Activated CD8-positive, alpha-beta memory T cell treated with anti-CD3 and anti-CD28 coated beads, Interleukin-2, amount 50 U/mL, for 24 hours (primary cell): Measurements from ENCODE around the gene OGFOD3.
"Not testable (repeated sequence)": the region's sequence is repeated elsewhere in the genome, so short reads cannot be mapped to it uniquely, and the experiment has no call there.

Experiments
- DNase-seq: peaks from one replicate; pipeline ENCODE4 v3.0.0-alpha.2; 2020; ENCODE audit errors: extremely low read depth

The OGFOD3 gene

GRCh38 chr17:82434216-82434565 is 15.8 kb upstream of the OGFOD3 start:
- DNase-seq, result no peak

GRCh38 chr17:82433560-82434215 is 15.3 kb upstream of the OGFOD3 start:
- DNase-seq, result no peak

GRCh38 chr17:82432017-82432416 is 13.6 kb upstream of the OGFOD3 start:
- no peak for DNase-seq

GRCh38 chr17:82429824-82430223 is 11.4 kb upstream of the OGFOD3 start:
- DNase-seq, result no peak

DNA sequence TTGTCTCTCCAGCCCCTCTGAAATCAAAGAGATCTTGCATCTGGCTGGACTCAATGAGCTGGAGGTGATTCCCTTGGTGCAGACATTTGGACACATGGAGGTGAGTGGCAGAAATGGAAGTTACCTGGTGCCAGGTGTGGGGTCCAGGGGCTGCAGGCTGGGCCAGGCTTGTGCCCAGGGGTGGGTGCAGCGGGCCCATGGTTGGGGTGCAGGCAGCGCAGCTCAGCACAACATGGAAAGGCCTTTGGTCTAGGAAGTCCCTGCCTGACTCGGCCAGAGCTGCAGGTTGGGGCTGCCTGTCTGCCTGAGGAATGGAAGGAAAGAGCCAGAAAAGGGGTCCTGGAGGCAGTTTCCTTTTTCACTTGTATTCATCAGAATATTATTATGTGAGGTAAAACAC is 10.2 kb upstream of the OGFOD3 start:
- no peak for DNase-seq

DNA sequence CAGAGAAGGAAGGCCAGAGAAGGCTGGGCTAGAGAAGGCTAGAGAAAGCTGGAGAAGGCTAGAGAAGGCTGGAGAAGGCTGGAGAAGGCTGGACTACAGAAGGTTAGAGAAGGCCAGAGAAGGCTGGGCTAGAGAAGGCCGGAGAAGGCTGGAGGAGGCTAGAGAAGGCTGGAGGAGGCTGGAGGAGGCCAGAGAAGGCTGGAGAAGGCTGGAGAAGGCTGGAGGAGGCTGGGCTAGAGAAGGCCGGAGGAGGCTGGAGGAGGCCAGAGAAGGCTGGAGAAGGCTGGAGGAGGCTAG is 6.4 kb upstream of the OGFOD3 start:
- no peak for DNase-seq

DNA sequence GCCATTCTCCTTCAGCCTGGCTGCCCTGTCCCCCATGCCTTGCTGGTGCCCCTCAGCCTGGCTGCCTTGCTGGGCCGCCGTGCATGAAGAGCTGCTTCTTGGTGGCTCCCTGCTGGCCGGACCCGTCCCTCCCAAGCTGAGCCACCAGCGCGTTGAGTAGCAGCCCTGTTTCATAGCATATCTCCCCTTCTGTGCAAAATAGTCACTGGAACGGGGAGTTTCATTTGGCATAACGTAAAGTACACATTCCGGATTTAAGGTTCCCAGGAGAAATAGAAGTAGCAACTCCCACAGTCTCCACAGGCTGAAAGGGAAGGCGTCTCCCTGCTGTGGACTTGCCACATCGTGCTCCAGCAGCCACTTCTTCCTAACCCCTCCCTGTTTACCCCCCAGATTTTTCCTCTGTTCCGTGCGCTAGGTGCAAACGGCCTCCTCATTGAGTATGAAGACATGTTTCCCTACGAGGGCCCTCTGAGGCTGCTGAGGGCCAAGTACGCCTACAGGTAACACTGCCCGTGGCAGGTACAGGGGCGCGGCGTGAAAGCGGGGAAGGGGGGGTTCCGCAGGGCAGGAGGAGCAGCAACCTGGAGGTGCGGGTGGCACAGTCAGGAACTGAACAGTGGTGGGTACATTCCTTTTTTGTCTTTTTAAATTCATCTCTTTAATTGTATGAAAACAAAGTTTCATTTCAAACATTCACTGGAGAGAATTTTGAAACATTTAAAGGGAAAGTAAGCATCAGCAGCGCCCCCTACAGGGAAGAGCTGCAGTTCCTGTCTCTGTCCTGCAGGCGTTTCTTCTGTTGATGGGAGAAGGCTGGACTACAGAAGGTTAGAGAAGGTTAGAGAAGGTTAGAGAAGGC is 5.8 kb upstream of the OGFOD3 start:
- peak; percentile 21 for DNase-seq

- no peak for DNase-seq
Observed at GRCh38 chr17:82419540-82419939, 1.2 kb upstream of the OGFOD3 start.

DNA sequence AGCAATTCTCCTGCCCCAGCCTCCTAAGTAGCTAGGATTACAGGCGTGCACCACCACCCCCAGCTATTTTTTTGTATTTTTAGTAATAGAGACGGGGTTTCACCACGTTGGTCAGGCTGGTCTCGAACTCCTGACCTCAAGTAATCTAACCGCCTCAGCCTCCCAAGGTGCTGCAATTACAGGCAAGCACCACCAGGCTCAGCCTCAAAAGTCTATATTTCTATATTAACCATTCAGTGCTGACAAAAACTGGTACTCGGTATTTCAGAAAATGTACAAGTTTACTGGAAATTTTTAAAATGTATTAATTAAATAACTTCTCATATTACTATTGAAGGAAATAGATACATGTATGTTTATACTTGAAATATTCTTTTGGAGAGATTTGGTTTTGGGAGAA is 1.6 kb downstream of the OGFOD3 start:
- DNase-seq, result no peak

- DNase-seq, result no peak
Observed at GRCh38 chr17:82416264-82416663, 2.1 kb downstream of the OGFOD3 start.

- DNase-seq, result no peak
Observed at GRCh38 chr17:82415786-82416185, 2.6 kb downstream of the OGFOD3 start.

DNA sequence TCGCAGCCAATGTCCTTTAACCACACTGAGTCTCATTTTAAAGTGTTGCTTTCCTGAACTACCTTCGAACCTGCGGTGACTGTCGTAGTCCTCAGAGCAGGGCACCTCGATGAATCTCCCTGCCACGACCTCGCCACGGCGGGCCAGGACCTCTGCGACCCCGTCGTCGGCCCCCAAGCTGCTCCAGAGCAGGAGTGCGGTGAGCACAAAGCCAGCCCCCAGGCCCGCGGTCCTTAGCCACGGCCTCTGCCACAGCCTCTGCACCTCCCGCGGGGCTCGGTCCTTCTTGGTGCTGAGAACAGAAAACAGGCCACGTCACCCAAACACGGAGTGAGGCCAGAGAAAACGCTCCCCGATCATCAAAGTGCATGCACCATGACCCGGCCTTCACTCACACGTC is 3.0 kb downstream of the OGFOD3 start:
- DNase-seq, result no peak

- peak; percentile 47 for DNase-seq
Observed at GRCh38 chr17:82414548-82415281, 3.7 kb downstream of the OGFOD3 start.

DNA sequence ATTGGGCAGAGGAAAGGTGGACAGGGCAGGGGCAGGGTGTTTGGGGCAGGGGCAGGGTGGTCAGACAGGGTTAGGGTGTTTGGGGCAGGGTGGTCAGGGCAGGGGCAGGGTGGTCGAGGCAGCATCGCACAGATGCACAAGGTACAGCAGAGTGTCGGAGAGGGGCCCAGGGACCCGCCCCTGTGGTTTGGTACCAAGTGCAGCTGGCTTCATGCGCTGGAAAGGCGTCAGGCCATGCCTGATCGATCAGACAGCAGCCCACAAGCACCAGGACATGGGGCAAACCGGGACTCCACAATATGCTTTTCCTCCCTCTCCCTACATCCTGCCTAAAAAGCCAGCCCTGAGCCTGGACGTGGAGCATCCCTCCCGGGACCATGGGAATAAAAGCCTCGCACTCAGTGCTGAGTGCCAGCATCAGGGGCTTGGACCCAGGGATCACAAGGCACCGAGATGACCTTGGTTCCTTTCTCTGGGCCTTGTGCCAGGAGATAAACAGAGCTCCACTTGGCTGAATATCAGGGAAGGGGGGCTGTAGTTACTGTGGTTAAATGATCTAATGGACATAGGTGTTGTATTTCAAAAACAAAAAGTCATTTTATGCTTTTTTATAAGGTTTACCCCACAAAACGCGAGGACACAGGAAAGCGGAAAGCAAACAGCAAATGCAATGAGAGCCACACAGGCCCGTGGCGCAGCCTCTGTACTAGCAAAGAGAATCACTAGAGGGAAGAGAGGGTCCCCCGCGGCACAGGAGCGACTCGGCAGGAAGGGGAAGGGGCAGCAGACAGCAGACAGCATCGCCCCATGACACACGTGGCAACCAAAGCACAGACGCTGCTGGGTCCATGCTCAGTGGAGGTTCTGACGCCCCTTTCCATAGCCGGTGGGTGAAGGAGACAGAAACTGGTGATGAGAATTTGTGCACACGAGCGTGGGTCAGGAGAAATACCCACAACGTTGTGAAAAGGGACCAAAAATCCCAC is 5.6 kb downstream of the OGFOD3 start:
- DNase-seq, result no peak

DNA sequence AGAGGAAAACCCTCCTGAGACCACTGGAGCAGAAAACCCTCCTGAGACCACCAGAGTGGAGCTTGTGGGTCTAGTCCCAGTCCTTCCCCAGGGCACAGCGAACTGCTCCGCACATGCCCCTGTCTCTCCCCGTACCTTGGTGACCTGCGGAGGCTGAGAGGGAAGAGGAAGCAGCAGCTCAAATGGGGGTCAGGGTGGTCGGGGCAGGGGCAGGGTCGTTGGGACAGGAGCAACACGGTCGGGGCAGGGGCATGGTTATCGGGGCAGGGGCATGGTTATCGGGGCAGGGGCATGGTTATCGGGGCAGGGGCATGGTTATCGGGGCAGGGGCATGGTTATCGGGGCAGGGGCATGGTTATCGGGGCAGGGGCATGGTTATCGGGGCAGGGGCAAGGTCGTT is 6.3 kb downstream of the OGFOD3 start:
- DNase-seq, result not testable (repeated sequence)

- DNase-seq, result no peak
Observed at GRCh38 chr17:82411396-82412053, 6.9 kb downstream of the OGFOD3 start.

- no peak for DNase-seq
Observed at GRCh38 chr17:82410014-82410716, 8.2 kb downstream of the OGFOD3 start.

- DNase-seq, result no peak
Observed at GRCh38 chr17:82408938-82409318, 9.5 kb downstream of the OGFOD3 start.

DNA sequence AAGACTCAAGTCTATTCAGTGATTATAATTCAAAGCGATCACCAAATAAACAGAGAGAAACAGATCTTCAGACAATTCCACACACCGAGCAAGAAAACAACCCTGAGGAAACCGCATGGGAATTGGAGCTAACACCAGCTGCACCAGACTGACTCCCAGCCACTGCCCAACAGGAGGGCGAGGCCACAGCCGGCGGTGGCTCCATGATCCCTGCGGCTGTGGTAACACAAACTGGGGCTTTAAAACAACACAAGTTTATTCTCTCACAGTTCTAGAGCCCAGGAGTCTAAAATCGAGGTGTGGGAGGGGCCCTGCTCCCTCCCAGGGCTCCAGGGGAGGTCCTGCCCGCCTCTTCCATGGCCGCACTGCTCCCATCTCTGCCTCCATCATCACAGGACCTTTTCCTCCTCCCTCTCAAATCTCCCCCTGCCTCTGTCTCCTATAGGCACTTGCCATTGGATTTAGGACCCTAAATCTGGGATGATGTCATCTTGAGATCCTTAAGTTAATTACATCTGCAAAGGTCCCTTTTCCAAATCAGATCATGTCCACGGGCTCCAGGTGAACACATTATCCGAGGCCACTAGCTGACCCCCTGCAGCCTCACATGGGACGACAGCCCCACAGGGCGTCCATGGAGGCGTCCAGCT is 10.0 kb downstream of the OGFOD3 start:
- no peak for DNase-seq

DNA sequence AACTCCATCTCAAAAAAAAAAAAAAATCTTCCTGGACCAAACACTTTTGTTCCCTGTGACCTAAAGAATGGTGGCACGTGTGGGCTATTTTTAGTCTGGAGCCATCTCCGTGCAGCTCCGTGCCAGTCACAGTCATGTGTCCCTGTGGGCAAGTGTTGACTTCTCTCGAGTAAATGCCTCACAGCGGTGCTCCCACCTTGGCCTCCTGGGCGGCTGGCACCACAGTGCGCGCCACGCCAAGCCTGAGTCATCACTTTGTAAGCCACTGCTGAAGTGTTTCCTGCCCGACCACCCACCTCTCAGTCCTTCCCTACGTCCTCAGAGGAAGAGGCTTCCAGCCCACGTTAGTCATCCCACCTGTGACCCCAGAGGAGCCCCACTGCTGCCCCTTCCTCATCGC is 11.1 kb downstream of the OGFOD3 start:
- DNase-seq, result no peak
